Endothelial cell of umbilical vein (primary cell): ENCODE results near the gene AKAP13. TPM values are rescaled to one million over a fixed set of nuclear protein-coding genes. Genes with fewer than 3 reads are reported as not detected.

Experiments used
- BruUV-seq: library from RNA; stranded (reverse); fragments of 400-500 nt; replicated peaks from 2 replicates; lab custom pipeline; 2021; lab: Mats Ljungman, UMichigan
- CTCF ChIA-PET: fragments of 300-600, 350-600 bp; sonication (Branson Sonifier 250); formaldehyde crosslinking; loops from one replicate; lab custom pipeline; 2021; ENCODE audit warnings: antibody characterized with exemption, inconsistent platforms; lab: Charles Lee
- POLR2A ChIA-PET: fragments of 300-600, 350-600 bp; sonication (Branson Sonifier 250); formaldehyde crosslinking; loops from one replicate; lab custom pipeline; 2021; ENCODE audit warnings: antibody characterized with exemption, inconsistent platforms; lab: Charles Lee
- DNase-seq: peaks from one replicate; pipeline ENCODE4 v3.0.0-alpha.2; 2011; ENCODE audit warnings: low read depth, low spot score
- FAIRE-seq: peaks from 2 replicates; lab custom pipeline; 2011; peaks lifted over from hg19 to GRCh38; lab: Jason Lieb, UNC
- H2AFZ ChIP-seq: 2 replicates; pipeline ENCODE4 v1.6.0; 2012; ENCODE audit warnings: low read depth, low read length, control low read depth, inconsistent platforms
- H3K27ac ChIP-seq: 2 replicates; pipeline ENCODE4 v1.5.1; 2011; ENCODE audit warnings: low read depth, mild to moderate bottlenecking, control low read depth, low read length, moderate library complexity; ENCODE audit not compliant: insufficient read depth
- H3K27me3 ChIP-seq, 2 experiments: 2 replicates each; pipeline versions ENCODE4 v1.6.0 to v1.6.1; 2011; ENCODE audit warnings: low read length in 2 of 2, mixed read lengths in 1 of 2; ENCODE audit not compliant: control insufficient read depth in 2 of 2, insufficient read depth in 2 of 2
- H3K36me3 ChIP-seq, 2 experiments: 2 replicates in 1 of 2; 3 replicates in 1 of 2; pipeline ENCODE4 v1.5.1; 2011; ENCODE audit warnings: low read length in 2 of 2, mild to moderate bottlenecking in 1 of 2, moderate library complexity in 1 of 2; ENCODE audit not compliant: control insufficient read depth in 2 of 2, insufficient read depth in 2 of 2; ENCODE audit errors: extremely low read depth in 1 of 2
- H3K4me1 ChIP-seq: 3 replicates; pipeline ENCODE4 v1.5.1; 2011; ENCODE audit warnings: mild to moderate bottlenecking, low read length; ENCODE audit not compliant: control insufficient read depth, insufficient read depth; ENCODE audit errors: extremely low read depth
- H3K4me2 ChIP-seq: 2 replicates; pipeline ENCODE4 v1.6.1; 2011; ENCODE audit warnings: low read length, control low read depth, mixed read lengths; ENCODE audit not compliant: insufficient read depth
- H3K4me3 ChIP-seq, 3 experiments: fragments of 200-600 bp in 1 of 3; sonication (generic), shearing (Covaris generic) in 1 of 3; replicated peaks in 1 of 3; 2 replicates each; pipeline ENCODE4 v1.5.1; 2011 to 2016; ENCODE audit warnings: control low read depth in 3 of 3, low read length in 3 of 3, mild to moderate bottlenecking in 2 of 3, inconsistent platforms in 1 of 3, low read depth in 1 of 3, moderate library complexity in 1 of 3; ENCODE audit not compliant: insufficient read depth in 1 of 3
- H3K79me2 ChIP-seq: 2 replicates; pipeline ENCODE4 v1.6.0; 2012; ENCODE audit warnings: low read length, inconsistent platforms; ENCODE audit not compliant: control insufficient read depth, insufficient read depth
- H3K9ac ChIP-seq: replicated peaks from 2 replicates; pipeline ENCODE3; 2011; ENCODE audit warnings: low read length, control low read depth; ENCODE audit not compliant: insufficient read depth; ENCODE audit errors: extremely low read depth
- H3K9me1 ChIP-seq: replicated peaks from 3 replicates; pipeline ENCODE4 v1.6.0; 2011; ENCODE audit warnings: mild to moderate bottlenecking, low read length; ENCODE audit not compliant: control insufficient read depth, insufficient read depth; ENCODE audit errors: extremely low read depth
- H3K9me3 ChIP-seq: replicated peaks from 2 replicates; pipeline ENCODE4 v1.5.1; 2012; ENCODE audit warnings: low read length, inconsistent platforms; ENCODE audit not compliant: control insufficient read depth, insufficient read depth
- H4K20me1 ChIP-seq: replicated peaks from 2 replicates; pipeline ENCODE3; 2011; ENCODE audit warnings: mild to moderate bottlenecking, low read length; ENCODE audit not compliant: control insufficient read depth, insufficient read depth; ENCODE audit errors: extremely low read depth
- CTCF ChIP-seq, 2 donors: IDR thresholded peaks; 1 replicate in 1 of 2; 2 replicates in 1 of 2; pipeline ENCODE4 v1.5.1; 2011; ENCODE audit warnings: low read length in 2 of 2, mild to moderate bottlenecking in 2 of 2, moderate library complexity in 2 of 2, control low read depth in 1 of 2, inconsistent platforms in 1 of 2, low read depth in 1 of 2; ENCODE audit not compliant: insufficient read depth in 1 of 2; ENCODE audit errors: extremely low read depth in 1 of 2
- EZH2 ChIP-seq: IDR thresholded peaks from 2 replicates; pipeline ENCODE4 v1.6.1; 2012; ENCODE audit warnings: borderline replicate concordance, low read depth, mild to moderate bottlenecking, moderate library complexity, low read length, inconsistent platforms; ENCODE audit not compliant: severe bottlenecking
- FOS ChIP-seq: IDR thresholded peaks from 2 replicates; pipeline ENCODE4 v1.6.1; 2011; ENCODE audit warnings: mild to moderate bottlenecking, low read length, moderate library complexity, borderline replicate concordance; ENCODE audit not compliant: insufficient read depth
- GATA2 ChIP-seq: IDR thresholded peaks from 2 replicates; pipeline ENCODE4 v1.7.0; 2011; ENCODE audit warnings: low read depth, mild to moderate bottlenecking, moderate library complexity, mixed read lengths, low read length; ENCODE audit not compliant: insufficient read length, insufficient read depth
- JUN ChIP-seq: IDR thresholded peaks from 2 replicates; pipeline ENCODE4 v1.6.1; 2011; ENCODE audit warnings: borderline replicate concordance, low read depth; ENCODE audit not compliant: insufficient read length, insufficient read depth
- MAX ChIP-seq: IDR thresholded peaks from 2 replicates; pipeline ENCODE4 v1.6.1; 2011; ENCODE audit not compliant: insufficient read depth, insufficient read length
- MYC ChIP-seq: IDR thresholded peaks from one replicate; pipeline ENCODE4 v1.6.1; 2011; ENCODE audit warnings: mild to moderate bottlenecking, low read depth, low read length
- POLR2A ChIP-seq: IDR thresholded peaks from 2 replicates; pipeline ENCODE4 v1.6.1; 2012; ENCODE audit warnings: low read depth, mild to moderate bottlenecking, control low read depth, low read length
- POLR2AphosphoS5 ChIP-seq: IDR thresholded peaks from 2 replicates; pipeline ENCODE4 v1.6.1; 2012; ENCODE audit warnings: low read depth, mild to moderate bottlenecking, control low read depth, low read length, moderate library complexity; ENCODE audit not compliant: insufficient read depth
- dilution Hi-C: fragments of 300-500 bp; cut with MboI; formaldehyde crosslinking; loops from one replicate; pipeline ENCODE4 v1.15.0; 2019; ENCODE audit warnings: low sequenced_read_pairs; ENCODE audit not compliant: extremely low pct_ligation_motif_present
- intact Hi-C: fragments of 100-400 bp; cut with micrococcal nuclease; formaldehyde crosslinking; loops from one replicate; pipeline ENCODE4 v1.10.0; 2022
- polyA plus RNA-seq, 4 experiments: library from polyadenylated mRNA; depleted of rRNA in 3 of 4; stranded (reverse) in 3 of 4; unstranded in 1 of 4; fragments of >200 nt; gene quantifications; 2 replicates each; pipeline versions ENCODE4 v1.2.1 to v1.2.3, GENCODE V29; 2011 to 2012; ENCODE audit warnings: missing spikeins in 1 of 4
- total RNA-seq: library from RNA; stranded (reverse); gene quantifications from 2 replicates; pipeline ENCODE4 v1.2.3, GENCODE V29; 2021

The AKAP13 gene
- total and polyA plus RNA-seq, 2 donors (not counting 3 experiments of a cell fraction or from before 2014, with no cell fraction given), result 22.8 to 87.8 TPM

GRCh38 chr15:85704066-85704465, 323.7 kb downstream of the AKAP13 start:
- Histone ChIP-seq H3K79me2 (peaks cover 2% of the 10 kb centered on the region), H2AFZ (no peak overlapping the region), H3K4me3 (no peak overlapping the region), H3K4me1 (peaks cover 30% of the 10 kb centered on the region), H3K27me3 (no peaks in the 10 kb centered on the region), H3K27ac (no peak overlapping the region), H3K9me1 (no peaks in the 10 kb centered on the region), H4K20me1 (no peaks in the 10 kb centered on the region), H3K9ac (no peak overlapping the region), H3K9me3 (no peaks in the 10 kb centered on the region), H3K4me2 (no peak overlapping the region), H3K36me3 (no peaks in the 10 kb centered on the region)
- ChIA-PET CTCF (interaction anchor here (1.1 kb wide), 1 partner anchor 112 kb away, joined by 3 read pairs; no protein-coding TSS in a partner anchor), POLR2A (no interaction called here)
- FAIRE-seq, result no peak
- no TSS peak for BruUV-seq
- DNase-seq, result no peak
- TF ChIP-seq GATA2 (no peak), MAX (no peak), EZH2 (no peak), CTCF (IDR thresholded peaks at IDR 0.05; ENCODE audit: extremely low read depth in 1 of 2, insufficient read depth in 1 of 2, low read depth in 1 of 2, low read length in 2 of 2) (no peak), POLR2A (no peak), POLR2AphosphoS5 (no peak), JUN (no peak), MYC (no peak), FOS (no peak)
- intact Hi-C loops (loop anchor here (10.0 kb wide), 3 partner anchors 119 to 409 kb away; no protein-coding TSS in a partner anchor), dilution Hi-C loops (no loop called here)
